Suppressor macrophage treated with lipopolysaccharide for 4 hours (primary cell): ENCODE data around the gene BTBD16.

Experiments used
- DNase-seq: peaks from one replicate; pipeline ENCODE4 v3.0.0-alpha.2; 2020

Gene BTBD16

DNA sequence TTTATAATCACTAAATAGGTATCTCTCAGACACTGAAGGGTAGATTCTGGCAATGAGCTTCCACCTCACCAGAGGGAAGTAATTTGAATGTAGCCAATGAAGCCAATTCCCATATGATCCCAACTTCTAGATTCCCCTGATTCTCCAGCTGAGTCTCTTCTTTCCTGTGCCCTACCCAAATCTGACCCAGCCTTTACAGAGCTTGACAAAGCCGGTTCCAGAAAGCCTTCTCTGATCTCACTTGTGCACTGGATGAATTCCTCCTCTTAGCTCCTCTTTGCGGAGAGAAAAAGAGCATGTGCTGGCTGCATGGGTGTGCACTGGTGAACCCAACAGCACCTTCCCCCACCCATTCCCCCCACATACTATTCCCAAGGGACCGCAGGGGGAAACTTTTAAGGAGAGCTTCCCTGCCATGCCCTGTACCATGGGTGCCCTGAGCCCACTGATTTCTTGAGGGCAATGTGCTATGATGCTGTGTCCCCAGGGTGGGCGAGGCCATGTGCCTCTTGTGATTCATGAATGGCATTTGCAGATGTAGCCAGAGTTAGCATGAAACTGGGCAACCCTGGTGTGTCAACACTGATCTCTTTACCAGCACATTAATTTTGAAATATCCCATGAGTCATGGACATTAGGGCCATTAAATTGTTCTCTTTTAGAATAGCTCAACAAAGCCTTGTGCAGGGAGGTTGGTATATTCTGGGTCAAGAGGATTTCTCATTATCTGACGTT, 53.0 kb downstream of the BTBD16 start:
- DNase-seq = peak; percentile 80

DNA sequence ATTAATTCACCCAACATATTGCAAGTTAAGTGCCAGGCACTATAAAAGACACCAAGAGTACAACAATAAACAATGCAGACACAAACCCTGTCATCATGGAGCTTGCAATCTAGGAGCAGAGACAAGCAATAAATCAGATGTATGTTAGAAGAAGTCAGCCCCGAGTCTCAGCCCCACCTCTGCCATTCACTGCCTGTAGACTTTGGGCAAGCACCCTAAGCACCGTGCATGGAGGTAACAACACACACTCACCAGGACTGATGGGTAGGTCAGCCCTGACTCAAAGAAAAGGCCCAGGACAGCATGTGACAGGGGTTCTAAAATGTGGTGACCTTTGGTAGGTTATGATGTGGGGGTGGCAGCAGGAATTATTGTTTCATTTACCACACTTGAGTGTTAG, 54.1 kb downstream of the BTBD16 start:
- peak; percentile 23 for DNase-seq

- no peak for DNase-seq
Observed at GRCh38 chr10:122326385-122326784, 55.3 kb downstream of the BTBD16 start.

GRCh38 chr10:122326806-122327205, 55.7 kb downstream of the BTBD16 start:
- no peak for DNase-seq

DNA sequence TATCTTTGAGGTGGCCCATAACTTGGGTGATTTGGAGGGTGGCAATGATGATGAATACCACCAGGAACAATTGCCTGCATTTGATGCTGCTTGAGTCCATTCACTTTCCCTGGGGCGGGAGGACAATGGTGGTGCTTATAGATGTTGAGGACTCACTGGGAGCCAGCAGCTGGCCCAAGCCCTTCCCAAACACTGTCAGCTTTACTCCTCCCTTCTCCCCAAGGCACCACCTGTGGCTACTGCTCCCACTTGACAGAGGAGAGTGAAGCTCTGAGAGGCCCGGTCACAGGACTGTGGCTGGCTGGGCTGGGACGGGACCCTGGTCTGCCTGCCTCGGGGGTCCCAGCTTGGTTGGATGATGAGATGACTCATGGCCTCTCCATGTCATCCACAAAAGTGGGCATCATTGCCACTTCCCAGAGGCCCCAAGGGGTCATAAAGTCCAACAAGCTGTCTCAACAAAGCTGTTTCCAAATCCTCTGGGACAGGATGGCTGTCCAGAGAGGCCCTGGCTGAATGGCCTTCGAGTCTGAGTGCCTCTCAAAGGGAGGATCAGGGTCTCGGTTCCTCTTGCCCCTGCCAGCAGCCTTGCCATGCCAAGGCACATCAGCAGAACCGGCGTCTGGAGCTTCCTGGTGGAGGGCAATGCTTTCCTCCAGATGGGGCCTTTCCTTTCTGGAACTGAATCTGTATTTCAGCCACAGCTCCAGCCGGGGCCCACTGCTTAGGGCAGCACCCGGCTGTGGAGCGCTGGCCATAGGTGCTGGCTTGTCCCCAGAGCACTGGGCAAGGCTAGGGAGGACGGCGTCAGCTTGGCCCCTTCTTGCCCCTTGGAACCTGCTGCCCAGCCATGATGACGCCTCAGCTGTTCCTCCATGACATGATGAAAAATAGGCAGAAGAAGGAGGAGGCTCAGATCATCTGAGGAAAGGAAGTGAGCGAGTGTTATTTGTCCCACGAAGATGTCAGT, 56.4 kb downstream of the BTBD16 start:
- DNase-seq = no peak

- peak; percentile 77 for DNase-seq
Observed at GRCh38 chr10:122328676-122329075, 57.6 kb downstream of the BTBD16 start.

GRCh38 chr10:122329416-122329815, 58.3 kb downstream of the BTBD16 start:
- DNase-seq = no peak

GRCh38 chr10:122331100-122331499, 60.0 kb downstream of the BTBD16 start:
- DNase-seq = no peak

- no peak for DNase-seq
Observed at GRCh38 chr10:122331615-122332446, 60.7 kb downstream of the BTBD16 start.

GRCh38 chr10:122333037-122333436, 61.9 kb downstream of the BTBD16 start:
- peak; percentile 58 for DNase-seq

GRCh38 chr10:122336332-122336731, 65.2 kb downstream of the BTBD16 start:
- DNase-seq = no peak

GRCh38 chr10:122336961-122337360, 65.9 kb downstream of the BTBD16 start:
- DNase-seq = no peak

GRCh38 chr10:122338609-122339441, 67.7 kb downstream of the BTBD16 start:
- DNase-seq = no peak

DNA sequence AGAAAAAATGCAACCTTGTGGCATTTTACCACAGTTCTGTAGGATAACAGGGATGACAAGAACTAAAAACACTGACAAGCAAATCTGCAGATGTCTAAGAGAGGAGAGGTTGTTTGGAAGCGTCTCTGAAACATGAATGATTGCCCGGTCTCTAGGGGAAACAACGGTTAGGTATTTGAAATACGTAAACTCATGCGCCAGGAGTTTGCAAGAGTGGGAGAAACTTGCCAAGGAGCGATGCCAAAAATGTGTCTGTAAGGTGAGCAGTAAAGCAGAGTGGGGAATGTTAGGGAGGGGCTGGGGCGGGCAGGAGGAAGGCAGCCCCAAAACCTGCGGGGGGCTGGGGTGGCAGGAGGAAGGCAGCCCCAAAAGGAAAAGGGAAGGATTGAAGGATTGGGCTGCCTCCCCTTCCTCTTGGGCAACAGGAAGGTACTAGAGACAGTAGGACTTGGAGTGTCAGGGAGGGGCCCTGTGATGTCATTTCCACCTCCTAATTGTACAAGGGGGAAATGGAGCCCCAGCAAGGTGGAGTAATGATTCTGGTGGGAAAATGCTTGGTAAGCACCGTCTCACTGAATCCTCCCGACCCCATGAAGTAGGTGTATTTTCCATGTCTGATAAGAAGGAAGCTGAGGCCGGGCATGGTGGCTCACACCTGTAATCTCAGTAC, 70.2 kb downstream of the BTBD16 start:
- DNase-seq = no peak

DNA sequence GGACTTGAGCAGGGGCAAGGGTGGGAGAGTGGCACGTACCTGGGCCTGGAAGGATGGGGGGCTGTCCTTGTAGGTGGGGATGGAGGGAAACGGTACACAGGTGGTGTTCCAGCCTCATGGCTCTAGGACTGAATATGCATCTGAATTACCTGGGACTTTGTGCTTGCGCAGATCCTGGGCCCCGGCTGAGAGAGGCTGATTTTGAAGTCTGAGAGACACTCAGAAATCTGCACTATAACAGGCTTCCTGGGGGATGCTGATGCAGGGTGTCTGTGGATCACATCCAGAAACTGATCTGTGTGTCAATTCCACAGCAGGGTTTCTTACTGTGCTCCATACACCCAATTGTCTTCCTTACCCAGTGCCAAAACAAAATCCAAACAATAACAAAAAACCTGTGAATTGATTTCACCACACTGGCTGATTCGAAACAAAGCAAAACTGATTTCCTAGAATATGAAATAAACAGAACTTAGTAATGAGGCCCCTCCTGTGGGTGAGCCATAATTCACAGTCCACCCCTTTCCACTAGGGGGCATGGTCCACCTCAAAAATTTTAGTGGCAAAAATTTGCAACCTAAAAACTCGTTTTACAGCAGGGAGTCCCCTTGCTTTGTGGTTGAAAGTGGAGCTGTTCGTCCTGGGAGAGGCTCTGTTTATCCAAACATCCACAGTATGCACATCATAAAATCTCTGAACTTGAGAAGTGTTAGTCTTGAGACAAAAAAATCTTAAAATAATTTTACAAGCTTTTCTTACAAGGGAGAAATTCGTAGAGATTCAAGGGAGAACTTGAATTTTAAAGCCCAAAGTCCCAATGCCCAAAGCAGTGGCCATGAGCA, 71.4 kb downstream of the BTBD16 start:
- DNase-seq = peak; percentile 73

DNA sequence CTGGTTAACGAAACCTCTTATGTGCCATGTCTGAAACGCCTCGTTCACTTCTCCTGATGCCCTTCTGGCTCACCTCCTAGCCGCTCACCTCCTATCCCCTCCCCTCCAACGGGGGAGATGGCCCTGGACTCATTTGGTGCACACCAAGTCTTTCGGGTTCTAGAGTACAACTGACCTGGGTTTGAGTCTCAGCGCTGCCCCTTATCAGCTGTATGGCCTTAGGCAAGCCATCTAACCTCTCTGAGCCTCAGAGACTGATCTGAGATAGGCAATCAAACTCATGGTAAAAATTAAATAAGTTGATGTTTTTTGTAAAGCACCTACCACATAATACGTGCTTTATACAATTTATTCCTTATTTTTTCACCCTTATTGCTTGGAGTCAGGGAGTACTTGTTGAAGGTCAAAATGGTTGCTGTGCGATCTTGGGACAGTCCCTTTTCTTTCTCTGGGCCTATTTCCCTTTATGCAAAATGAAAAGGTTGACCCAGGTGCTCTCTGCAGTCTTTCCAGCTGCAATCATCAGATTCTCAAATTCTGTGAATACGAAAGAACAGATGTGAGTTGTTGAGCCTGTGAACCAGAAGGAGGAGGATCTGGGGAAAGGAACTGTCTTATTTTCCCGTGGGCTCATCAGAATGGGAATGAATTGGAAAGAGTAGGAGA, 72.2 kb downstream of the BTBD16 start:
- DNase-seq = no peak

DNA sequence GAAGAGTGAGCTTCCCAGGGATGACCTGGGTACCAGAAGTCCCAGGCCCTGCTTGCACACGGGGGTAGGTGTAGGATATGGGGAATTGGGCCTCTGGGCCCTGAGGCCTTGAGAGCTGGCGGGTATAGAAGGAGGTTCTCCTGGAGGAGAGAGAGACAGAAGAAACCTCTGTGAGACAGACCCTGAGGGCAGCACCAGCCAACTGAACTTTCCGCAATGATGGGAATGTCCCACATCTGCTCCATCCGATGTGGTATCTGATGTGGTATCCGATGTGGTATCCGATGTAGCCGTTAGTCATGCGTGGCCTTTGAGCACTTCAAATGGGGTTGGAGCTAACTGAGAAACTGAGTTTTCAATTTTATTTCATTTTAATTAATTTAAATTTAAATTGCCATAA, 72.8 kb downstream of the BTBD16 start:
- DNase-seq = no peak

DNA sequence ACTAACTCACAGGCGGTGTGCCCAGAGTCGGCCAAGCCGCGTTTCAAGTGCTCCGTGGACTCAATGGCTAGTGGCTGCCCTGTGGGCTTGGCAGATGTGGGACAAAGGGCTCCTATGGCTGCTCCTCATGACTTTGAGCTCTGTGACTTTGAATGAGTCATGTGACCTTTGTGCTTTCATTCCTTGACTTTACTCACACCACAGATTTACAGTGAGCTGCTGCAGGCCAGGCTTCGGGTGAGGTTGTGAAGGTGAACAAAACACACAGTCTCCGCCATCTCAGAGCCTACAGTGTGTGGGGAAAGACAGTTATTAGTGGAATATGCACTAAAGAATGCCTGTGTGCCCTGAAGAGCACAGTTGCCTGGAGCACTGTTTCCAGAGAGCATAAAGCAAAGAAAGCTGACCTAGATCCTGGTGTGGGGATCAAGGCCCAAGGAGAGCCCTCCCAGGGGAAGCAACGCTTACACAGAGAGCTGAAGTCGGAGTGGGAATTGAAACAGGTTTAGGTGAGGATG, 73.7 kb downstream of the BTBD16 start:
- DNase-seq = peak; percentile 12

DNA sequence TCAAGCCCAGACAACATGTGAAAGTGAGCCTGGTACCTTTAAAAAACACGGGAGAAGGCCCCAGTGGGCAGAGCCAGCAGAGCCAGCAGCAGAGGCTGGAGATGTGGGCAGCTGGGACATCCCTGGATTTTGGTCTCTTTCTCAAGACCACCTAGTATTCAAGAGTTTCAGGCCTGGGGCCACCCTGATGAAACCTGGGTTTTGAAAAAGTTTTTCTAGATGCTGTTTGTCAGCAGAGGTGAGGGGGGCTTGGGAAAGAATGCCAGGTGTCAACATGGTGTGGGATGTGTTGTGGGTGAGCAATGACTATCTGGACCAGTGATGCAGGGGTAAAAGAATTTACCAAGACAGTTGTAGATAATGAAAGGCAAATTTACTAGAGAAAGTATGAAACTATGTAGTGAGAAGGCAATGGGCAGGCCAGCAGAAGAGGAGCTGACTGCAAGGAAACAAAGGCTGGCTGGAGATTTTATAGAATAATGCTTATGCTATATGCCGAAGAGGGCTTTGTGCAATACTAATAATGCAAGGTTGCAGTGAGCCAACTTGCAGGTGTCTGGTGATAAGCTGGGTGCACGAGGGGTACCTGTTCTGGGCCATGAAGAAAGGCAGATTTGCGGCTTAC, 75.3 kb downstream of the BTBD16 start:
- DNase-seq = no peak
